Measurements from ENCODE around the gene SDK1.

GRCh38 chr7:4066206-4066605 is 765.2 kb downstream of the SDK1 start:
- TF ChIP-seq JUN (IDR thresholded peaks at IDR 0.05; ENCODE audit: borderline replicate concordance, insufficient read depth, insufficient read length, low read depth) (no peak), MYC (IDR thresholded peaks at IDR 0.05; ENCODE audit: low read depth, low read length) (no peak)

Data from endothelial cell of umbilical vein (primary cell).